HEK293 (cell line): Measurements from ENCODE around the gene RPL29.

Experiments used
- CTCF ChIA-PET: fragments of 350-600 bp; formaldehyde crosslinking; extraction: SDS; loops from one replicate; lab custom pipeline; 2021; ENCODE audit warnings: antibody characterized with exemption; lab: Yijun Ruan, JAX
- POLR2A ChIA-PET: fragments of 300-600 bp; formaldehyde crosslinking; extraction: SDS; loops from one replicate; lab custom pipeline; 2020; ENCODE audit warnings: antibody characterized with exemption, inconsistent platforms; lab: Yijun Ruan, JAX
- H3K27ac ChIP-seq: fragments of 200-500 bp; sonication (Bioruptor generic); 2 replicates; pipeline ENCODE4 v1.5.1; 2014; ENCODE audit warnings: low read depth, low read length, control low read depth, inconsistent platforms; ENCODE audit errors: extremely low read depth
- H3K36me3 ChIP-seq, 2 experiments: fragments of 200-500 bp in 1 of 2; sonication (Bioruptor generic) in 1 of 2; 1 replicate in 1 of 2; 2 replicates in 1 of 2; pipeline ENCODE4 v1.5.1; 2014 to 2017; ENCODE audit warnings: inconsistent platforms in 2 of 2, low read length in 2 of 2; ENCODE audit not compliant: control insufficient read depth in 2 of 2, insufficient read depth in 1 of 2
- H3K4me1 ChIP-seq: fragments of 200-500 bp; sonication (Bioruptor generic); 2 replicates; pipeline ENCODE4 v1.5.1; 2014; ENCODE audit warnings: mild to moderate bottlenecking, low read length, inconsistent platforms; ENCODE audit not compliant: control insufficient read depth, insufficient read depth
- H3K4me3 ChIP-seq: 2 replicates; pipeline ENCODE4 v1.5.1; 2011; ENCODE audit warnings: low read depth, mild to moderate bottlenecking, control low read depth, low read length, moderate library complexity
- H3K9me3 ChIP-seq: fragments of 200-500 bp; sonication (Bioruptor generic); 2 replicates; pipeline ENCODE4 v1.5.1; 2014; ENCODE audit warnings: low read depth, low read length, inconsistent platforms; ENCODE audit not compliant: control insufficient read depth, insufficient read depth
- EGR2 ChIP-seq: fragments of 450-650 bp; formaldehyde crosslinking; IDR thresholded peaks from 2 replicates; pipeline ENCODE4 v1.5.1; 2016; ENCODE audit warnings: low read depth, missing biosample characterization, missing genetic modification characterization
- HOXA7 ChIP-seq: sonication (generic); formaldehyde crosslinking; IDR thresholded peaks from 2 replicates; pipeline ENCODE4 v1.8.1; 2022; ENCODE audit warnings: missing genetic modification reagents, borderline replicate concordance
- SP7 ChIP-seq: fragments of 450-650 bp; formaldehyde crosslinking; IDR thresholded peaks from 2 replicates; pipeline ENCODE4 v1.5.1; 2016; ENCODE audit warnings: missing biosample characterization, missing genetic modification characterization
- ZFHX2 ChIP-seq: fragments of 450-650 bp; formaldehyde crosslinking; conservative IDR thresholded peaks from 2 replicates; pipeline ENCODE4 v1.5.1; 2016; ENCODE audit warnings: missing biosample characterization, missing genetic modification characterization
- ZFP37 ChIP-seq: fragments of 450-650 bp; formaldehyde crosslinking; IDR thresholded peaks from 2 replicates; pipeline ENCODE4 v1.5.1; 2016; ENCODE audit warnings: missing biosample characterization, missing genetic modification characterization
- ZNF10 ChIP-seq: fragments of 450-650 bp; formaldehyde crosslinking; IDR thresholded peaks from 2 replicates; pipeline ENCODE4 v1.5.1; 2017; ENCODE audit warnings: missing biosample characterization, missing genetic modification characterization
- ZNF202 ChIP-seq: fragments of 450-650 bp; formaldehyde crosslinking; IDR thresholded peaks from 2 replicates; pipeline ENCODE4 v1.5.1; 2016; ENCODE audit warnings: missing biosample characterization, missing genetic modification characterization, borderline replicate concordance
- ZNF211 ChIP-seq: fragments of 450-650 bp; formaldehyde crosslinking; IDR thresholded peaks from 2 replicates; pipeline ENCODE4 v1.5.1; 2016; ENCODE audit warnings: low read depth, missing biosample characterization, missing genetic modification characterization
- ZNF214 ChIP-seq: fragments of 450-650 bp; formaldehyde crosslinking; IDR thresholded peaks from 2 replicates; pipeline ENCODE4 v1.5.1; 2017; ENCODE audit warnings: missing biosample characterization, mild to moderate bottlenecking, missing genetic modification characterization, borderline replicate concordance
- ZNF239 ChIP-seq: fragments of 450-650 bp; formaldehyde crosslinking; IDR thresholded peaks from 2 replicates; pipeline ENCODE4 v1.5.1; 2016; ENCODE audit warnings: missing biosample characterization, missing genetic modification characterization
- ZNF266 ChIP-seq: fragments of 450-650 bp; formaldehyde crosslinking; IDR thresholded peaks from 2 replicates; pipeline ENCODE4 v1.5.1; 2016; ENCODE audit warnings: missing biosample characterization, missing genetic modification characterization, low read depth
- ZNF335 ChIP-seq: fragments of 450-650 bp; formaldehyde crosslinking; conservative IDR thresholded peaks from 2 replicates; pipeline ENCODE4 v1.5.1; 2016; ENCODE audit warnings: missing biosample characterization, missing genetic modification characterization
- ZNF48 ChIP-seq: fragments of 450-650 bp; formaldehyde crosslinking; IDR thresholded peaks from 2 replicates; pipeline ENCODE4 v1.5.1; 2016; ENCODE audit warnings: missing biosample characterization, missing genetic modification characterization
- ZNF560 ChIP-seq: fragments of 450-650 bp; formaldehyde crosslinking; IDR thresholded peaks from 2 replicates; pipeline ENCODE4 v1.5.1; 2017; ENCODE audit warnings: missing biosample characterization, missing genetic modification characterization, borderline replicate concordance
- ZNF600 ChIP-seq: fragments of 450-650 bp; formaldehyde crosslinking; IDR thresholded peaks from 2 replicates; pipeline ENCODE4 v1.5.1; 2016; ENCODE audit warnings: missing biosample characterization, missing genetic modification characterization
- ZNF658 ChIP-seq: fragments of 450-650 bp; formaldehyde crosslinking; IDR thresholded peaks from 2 replicates; pipeline ENCODE4; 2016; ENCODE audit warnings: missing biosample characterization, missing genetic modification characterization
- ZNF664 ChIP-seq: fragments of 450-650 bp; formaldehyde crosslinking; IDR thresholded peaks from 2 replicates; pipeline ENCODE4 v1.5.1; 2016; ENCODE audit warnings: missing biosample characterization, missing genetic modification characterization
- ZSCAN23 ChIP-seq: fragments of 450-650 bp; formaldehyde crosslinking; IDR thresholded peaks from 2 replicates; pipeline ENCODE4 v1.5.1; 2016; ENCODE audit warnings: missing biosample characterization, missing genetic modification characterization
- ZXDB ChIP-seq: fragments of 450-650 bp; formaldehyde crosslinking; IDR thresholded peaks from 2 replicates; pipeline ENCODE4 v1.5.1; 2016; ENCODE audit warnings: missing biosample characterization, missing genetic modification characterization
- TF ChIP-seq, protein P1 (sequence below): fragments of 450-650 bp; formaldehyde crosslinking; IDR thresholded peaks from 2 replicates; pipeline ENCODE4 v1.5.1; 2016; ENCODE audit warnings: missing biosample characterization, missing genetic modification characterization
- TF ChIP-seq, protein P2 (sequence below): fragments of 450-650 bp; formaldehyde crosslinking; IDR thresholded peaks from 2 replicates; pipeline ENCODE4 v1.5.1; 2017; ENCODE audit warnings: missing biosample characterization, missing genetic modification characterization
- TF ChIP-seq, protein P3 (sequence below): fragments of 450-650 bp; formaldehyde crosslinking; IDR thresholded peaks from 2 replicates; pipeline ENCODE4 v1.5.1; 2016; ENCODE audit warnings: missing biosample characterization, missing genetic modification characterization
- TF ChIP-seq, protein P4 (sequence below): fragments of 450-650 bp; formaldehyde crosslinking; IDR thresholded peaks from 2 replicates; pipeline ENCODE4 v1.5.1; 2016; ENCODE audit warnings: missing biosample characterization, missing genetic modification characterization, borderline replicate concordance
- TF ChIP-seq, protein P5 (sequence below): fragments of 450-650 bp; formaldehyde crosslinking; IDR thresholded peaks from 2 replicates; pipeline ENCODE4 v1.5.1; 2016; ENCODE audit warnings: missing biosample characterization, missing genetic modification characterization
- TF ChIP-seq, protein P6 (sequence below): fragments of 450-650 bp; formaldehyde crosslinking; IDR thresholded peaks from 2 replicates; pipeline ENCODE4 v1.5.1; 2017; ENCODE audit warnings: missing biosample characterization, mild to moderate bottlenecking, missing genetic modification characterization, moderate library complexity

RPL29 gene

DNA sequence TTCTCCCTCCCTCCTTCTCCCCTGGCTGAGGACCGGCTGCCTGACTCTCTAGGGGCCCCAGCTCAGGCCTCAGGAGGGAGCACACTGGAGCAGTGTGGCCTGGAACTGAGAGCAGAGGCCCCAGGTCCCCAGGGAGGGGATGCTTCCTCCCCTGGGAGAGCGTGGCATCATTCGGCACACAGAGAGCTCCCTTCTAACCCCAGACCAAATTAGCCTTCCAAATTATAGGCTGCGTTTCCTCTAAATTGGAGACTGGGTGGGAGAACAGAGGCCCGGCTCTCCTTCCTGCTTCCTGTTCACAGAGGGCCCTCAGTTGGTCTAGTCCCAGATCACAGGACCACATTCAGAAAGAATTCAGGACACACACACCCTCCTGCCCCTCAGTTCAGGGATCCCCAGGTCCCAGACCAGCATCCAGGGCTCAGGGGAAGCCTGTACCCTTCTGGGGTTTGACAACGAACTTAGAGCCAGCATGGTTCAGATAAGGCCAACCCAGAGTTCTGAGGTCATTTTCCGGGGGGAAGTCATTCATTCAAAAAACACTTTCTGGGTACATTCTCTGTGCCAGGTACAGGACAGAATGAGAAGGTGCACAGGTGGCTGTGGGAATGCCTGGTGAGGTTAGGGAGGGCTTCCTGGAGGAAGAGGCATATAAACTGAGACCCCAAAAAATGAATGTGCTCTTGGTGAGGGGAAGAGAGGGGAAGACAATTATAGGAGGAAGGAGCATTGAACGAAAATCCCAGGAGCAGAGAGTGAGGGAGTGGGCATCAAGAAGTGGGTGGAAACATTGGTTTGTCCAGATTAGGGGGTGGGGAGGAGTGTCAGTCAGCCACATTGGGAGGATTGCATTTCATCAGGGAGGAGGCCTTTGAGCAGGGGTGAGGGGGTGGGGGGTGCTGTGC, 28.4 kb upstream of the RPL29 start:
- ChIA-PET CTCF (interaction anchor here (0.5 to 1.2 kb wide), 2 partner anchors 13 to 22 kb away, joined by 3 to 4 read pairs; no protein-coding TSS in a partner anchor), POLR2A (no interaction called here)
- H3K9me3 ChIP-seq = no peaks in the 10 kb centered on the region
- peaks cover 5% of the 10 kb centered on the region for H3K4me1 ChIP-seq
- TF ChIP-seq ZNF202 (tag by site-specific recombination) (no peak), ZNF48 (tag by site-specific recombination) (no peak), ZNF600 (tag by site-specific recombination) (no peak), ZNF214 (tag by site-specific recombination) (no peak), ZXDB (tag by site-specific recombination) (no peak), ZFP37 (tag by site-specific recombination) (no peak), ZNF239 (tag by site-specific recombination) (no peak), SP7 (tag by site-specific recombination) (peak; percentile 55), ZNF211 (tag by site-specific recombination) (no peak), HOXA7 (no peak), ZNF335 (peak; percentile 42), ZNF664 (tag by site-specific recombination) (no peak), ZFHX2 (peak; percentile 72), ZNF658 (tag by site-specific recombination) (no peak), ZNF10 (tag by site-specific recombination) (no peak), EGR2 (tag by site-specific recombination) (peak; percentile 74), ZSCAN23 (tag by site-specific recombination) (no peak), ZNF266 (no peak), ZNF560 (no peak)
- TF ChIP-seq, protein P1, sequence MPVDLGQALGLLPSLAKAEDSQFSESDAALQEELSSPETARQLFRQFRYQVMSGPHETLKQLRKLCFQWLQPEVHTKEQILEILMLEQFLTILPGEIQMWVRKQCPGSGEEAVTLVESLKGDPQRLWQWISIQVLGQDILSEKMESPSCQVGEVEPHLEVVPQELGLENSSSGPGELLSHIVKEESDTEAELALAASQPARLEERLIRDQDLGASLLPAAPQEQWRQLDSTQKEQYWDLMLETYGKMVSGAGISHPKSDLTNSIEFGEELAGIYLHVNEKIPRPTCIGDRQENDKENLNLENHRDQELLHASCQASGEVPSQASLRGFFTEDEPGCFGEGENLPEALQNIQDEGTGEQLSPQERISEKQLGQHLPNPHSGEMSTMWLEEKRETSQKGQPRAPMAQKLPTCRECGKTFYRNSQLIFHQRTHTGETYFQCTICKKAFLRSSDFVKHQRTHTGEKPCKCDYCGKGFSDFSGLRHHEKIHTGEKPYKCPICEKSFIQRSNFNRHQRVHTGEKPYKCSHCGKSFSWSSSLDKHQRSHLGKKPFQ = no peak
- TF ChIP-seq, protein P2, sequence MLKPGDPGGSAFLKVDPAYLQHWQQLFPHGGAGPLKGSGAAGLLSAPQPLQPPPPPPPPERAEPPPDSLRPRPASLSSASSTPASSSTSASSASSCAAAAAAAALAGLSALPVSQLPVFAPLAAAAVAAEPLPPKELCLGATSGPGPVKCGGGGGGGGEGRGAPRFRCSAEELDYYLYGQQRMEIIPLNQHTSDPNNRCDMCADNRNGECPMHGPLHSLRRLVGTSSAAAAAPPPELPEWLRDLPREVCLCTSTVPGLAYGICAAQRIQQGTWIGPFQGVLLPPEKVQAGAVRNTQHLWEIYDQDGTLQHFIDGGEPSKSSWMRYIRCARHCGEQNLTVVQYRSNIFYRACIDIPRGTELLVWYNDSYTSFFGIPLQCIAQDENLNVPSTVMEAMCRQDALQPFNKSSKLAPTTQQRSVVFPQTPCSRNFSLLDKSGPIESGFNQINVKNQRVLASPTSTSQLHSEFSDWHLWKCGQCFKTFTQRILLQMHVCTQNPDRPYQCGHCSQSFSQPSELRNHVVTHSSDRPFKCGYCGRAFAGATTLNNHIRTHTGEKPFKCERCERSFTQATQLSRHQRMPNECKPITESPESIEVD (tag by site-specific recombination) = no peak
- TF ChIP-seq, protein P3, sequence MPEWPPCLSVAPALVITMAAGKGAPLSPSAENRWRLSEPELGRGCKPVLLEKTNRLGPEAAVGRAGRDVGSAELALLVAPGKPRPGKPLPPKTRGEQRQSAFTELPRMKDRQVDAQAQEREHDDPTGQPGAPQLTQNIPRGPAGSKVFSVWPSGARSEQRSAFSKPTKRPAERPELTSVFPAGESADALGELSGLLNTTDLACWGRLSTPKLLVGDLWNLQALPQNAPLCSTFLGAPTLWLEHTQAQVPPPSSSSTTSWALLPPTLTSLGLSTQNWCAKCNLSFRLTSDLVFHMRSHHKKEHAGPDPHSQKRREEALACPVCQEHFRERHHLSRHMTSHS (tag by site-specific recombination) = no peak
- TF ChIP-seq, protein P4, sequence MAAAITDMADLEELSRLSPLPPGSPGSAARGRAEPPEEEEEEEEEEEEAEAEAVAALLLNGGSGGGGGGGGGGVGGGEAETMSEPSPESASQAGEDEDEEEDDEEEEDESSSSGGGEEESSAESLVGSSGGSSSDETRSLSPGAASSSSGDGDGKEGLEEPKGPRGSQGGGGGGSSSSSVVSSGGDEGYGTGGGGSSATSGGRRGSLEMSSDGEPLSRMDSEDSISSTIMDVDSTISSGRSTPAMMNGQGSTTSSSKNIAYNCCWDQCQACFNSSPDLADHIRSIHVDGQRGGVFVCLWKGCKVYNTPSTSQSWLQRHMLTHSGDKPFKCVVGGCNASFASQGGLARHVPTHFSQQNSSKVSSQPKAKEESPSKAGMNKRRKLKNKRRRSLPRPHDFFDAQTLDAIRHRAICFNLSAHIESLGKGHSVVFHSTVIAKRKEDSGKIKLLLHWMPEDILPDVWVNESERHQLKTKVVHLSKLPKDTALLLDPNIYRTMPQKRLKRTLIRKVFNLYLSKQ = no peak
- TF ChIP-seq, protein P5, sequence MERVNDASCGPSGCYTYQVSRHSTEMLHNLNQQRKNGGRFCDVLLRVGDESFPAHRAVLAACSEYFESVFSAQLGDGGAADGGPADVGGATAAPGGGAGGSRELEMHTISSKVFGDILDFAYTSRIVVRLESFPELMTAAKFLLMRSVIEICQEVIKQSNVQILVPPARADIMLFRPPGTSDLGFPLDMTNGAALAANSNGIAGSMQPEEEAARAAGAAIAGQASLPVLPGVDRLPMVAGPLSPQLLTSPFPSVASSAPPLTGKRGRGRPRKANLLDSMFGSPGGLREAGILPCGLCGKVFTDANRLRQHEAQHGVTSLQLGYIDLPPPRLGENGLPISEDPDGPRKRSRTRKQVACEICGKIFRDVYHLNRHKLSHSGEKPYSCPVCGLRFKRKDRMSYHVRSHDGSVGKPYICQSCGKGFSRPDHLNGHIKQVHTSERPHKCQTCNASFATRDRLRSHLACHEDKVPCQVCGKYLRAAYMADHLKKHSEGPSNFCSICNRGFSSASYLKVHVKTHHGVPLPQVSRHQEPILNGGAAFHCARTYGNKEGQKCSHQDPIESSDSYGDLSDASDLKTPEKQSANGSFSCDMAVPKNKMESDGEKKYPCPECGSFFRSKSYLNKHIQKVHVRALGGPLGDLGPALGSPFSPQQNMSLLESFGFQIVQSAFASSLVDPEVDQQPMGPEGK (tag by site-specific recombination) = no peak
- TF ChIP-seq, protein P6, sequence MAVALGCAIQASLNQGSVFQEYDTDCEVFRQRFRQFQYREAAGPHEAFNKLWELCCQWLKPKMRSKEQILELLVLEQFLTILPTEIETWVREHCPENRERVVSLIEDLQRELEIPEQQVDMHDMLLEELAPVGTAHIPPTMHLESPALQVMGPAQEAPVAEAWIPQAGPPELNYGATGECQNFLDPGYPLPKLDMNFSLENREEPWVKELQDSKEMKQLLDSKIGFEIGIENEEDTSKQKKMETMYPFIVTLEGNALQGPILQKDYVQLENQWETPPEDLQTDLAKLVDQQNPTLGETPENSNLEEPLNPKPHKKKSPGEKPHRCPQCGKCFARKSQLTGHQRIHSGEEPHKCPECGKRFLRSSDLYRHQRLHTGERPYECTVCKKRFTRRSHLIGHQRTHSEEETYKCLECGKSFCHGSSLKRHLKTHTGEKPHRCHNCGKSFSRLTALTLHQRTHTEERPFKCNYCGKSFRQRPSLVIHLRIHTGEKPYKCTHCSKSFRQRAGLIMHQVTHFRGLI (tag by site-specific recombination) = no peak
- H3K36me3 ChIP-seq = no peaks in the 10 kb centered on the region
- H3K4me3 ChIP-seq = no peak overlapping the region
- no peak overlapping the region for H3K27ac ChIP-seq
